Transverse colon (tissue), 3 donors: ENCODE data around the gene ARMS2.

ENCODE experiments used
- CTCF ChIP-seq, 5 experiments: fragments of 200-600 bp in 3 of 5; fragments of 450-650 bp in 2 of 5; sonication (generic) in 3 of 5; IDR thresholded peaks; 1 replicate in 2 of 5; 2 replicates in 3 of 5; pipeline ENCODE4 v1.5.1; 2016 to 2017; ENCODE audit warnings: antibody characterized with exemption in 5 of 5, inconsistent platforms in 3 of 5, mild to moderate bottlenecking in 2 of 5, moderate library complexity in 1 of 5
- EP300 ChIP-seq: sonication (generic); formaldehyde crosslinking; IDR thresholded peaks from one replicate; pipeline ENCODE4 v1.6.1; 2017; ENCODE audit warnings: antibody characterized with exemption, low read depth
- POLR2A ChIP-seq: fragments of 450-650 bp; IDR thresholded peaks from one replicate; pipeline ENCODE4 v1.6.1; 2016; ENCODE audit warnings: antibody characterized with exemption, mild to moderate bottlenecking, moderate library complexity

GRCh38 chr10:122495406-122496340, 41.2 kb downstream of the ARMS2 start:
- TF ChIP-seq CTCF (IDR thresholded peaks at IDR 0.05) (no peak), POLR2A (no peak), EP300 (no peak)
